AG09319 (cell line): ENCODE results near the gene GOLGA6L2.
"Not testable (repeated sequence)": the region's sequence is repeated elsewhere in the genome, so short reads cannot be mapped to it uniquely, and the experiment has no call there.

Experiments used
- DNase-seq: peaks from one replicate; pipeline ENCODE4 v3.0.0-alpha.2; 2010; ENCODE audit warnings: low read depth; ENCODE audit errors: extremely low read depth
- CTCF ChIP-seq: IDR thresholded peaks from 2 replicates; pipeline ENCODE4 v1.5.1; 2011; ENCODE audit warnings: low read depth, mild to moderate bottlenecking, inconsistent platforms, low read length, moderate library complexity

The GOLGA6L2 gene

GRCh38 chr15:23422946-23423708 lies 23.9 kb downstream of the GOLGA6L2 start:
- TF ChIP-seq CTCF: no peak
- DNase-seq: no peak

GRCh38 chr15:23422099-23422945 lies 24.7 kb downstream of the GOLGA6L2 start:
- no peak for TF ChIP-seq CTCF
- DNase-seq: peak; percentile 18

- DNase-seq: no peak
- no peak for TF ChIP-seq CTCF
These were observed 26.1 kb downstream of the GOLGA6L2 start for GRCh38 chr15:23420806-23421575.

- DNase-seq: no peak
- no peak for TF ChIP-seq CTCF
These were observed 30.4 kb downstream of the GOLGA6L2 start for GRCh38 chr15:23416349-23417276.

GRCh38 chr15:23415866-23416265 lies 31.2 kb downstream of the GOLGA6L2 start:
- DNase-seq: not testable (repeated sequence)

GRCh38 chr15:23415321-23415865 lies 31.6 kb downstream of the GOLGA6L2 start:
- TF ChIP-seq CTCF: no peak
- DNase-seq: no peak

- not testable (repeated sequence) for DNase-seq
These were observed 34.0 kb downstream of the GOLGA6L2 start for GRCh38 chr15:23412881-23413600.
